ENCODE results near the gene MGAT2.
A peak's percentile ranks its signal among the peaks of the same experiment; 100 is the strongest.
"Not testable (repeated sequence)": the region's sequence is repeated elsewhere in the genome, so short reads cannot be mapped to it uniquely, and the experiment has no call there.

The MGAT2 gene

DNA sequence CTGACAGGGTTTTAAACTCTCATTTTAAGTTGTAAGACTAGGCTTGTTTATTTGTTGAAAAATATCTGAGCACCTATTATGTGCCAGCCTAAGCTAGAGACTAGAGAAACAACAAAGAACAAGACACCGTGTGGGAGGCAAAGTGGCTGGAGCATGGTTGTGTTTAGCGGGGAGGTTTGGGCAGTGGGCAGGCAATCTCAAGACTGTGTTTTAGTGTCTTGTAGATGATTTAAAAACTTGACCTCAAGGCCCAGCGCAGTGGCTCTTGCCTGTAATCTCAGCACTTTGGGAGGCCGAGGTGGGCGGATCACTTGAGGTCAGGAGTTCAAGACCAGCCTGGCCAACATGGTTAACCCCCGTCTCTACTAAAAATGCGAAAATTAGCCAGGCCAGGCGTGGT, 7.9 kb upstream of the MGAT2 start:
- no peak for DNase-seq

DNA sequence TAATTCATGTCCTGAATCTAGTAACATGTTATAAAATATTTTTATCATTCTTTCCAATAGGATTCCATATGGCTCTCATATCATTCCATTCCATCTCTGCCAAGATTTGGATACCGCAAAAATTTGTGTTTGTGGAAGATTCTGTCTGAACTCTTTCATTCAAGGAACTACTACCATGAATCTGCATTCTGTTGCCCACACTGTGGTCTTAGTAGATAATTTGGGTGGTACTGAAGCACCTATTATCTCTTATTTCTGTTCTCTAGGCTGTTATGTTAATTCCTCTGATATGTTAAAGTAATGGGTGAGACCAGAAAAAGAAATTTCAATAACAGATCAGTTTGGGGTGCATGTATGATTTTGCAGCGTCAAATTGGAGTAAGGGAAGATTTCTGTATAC, 6.4 kb upstream of the MGAT2 start:
- no peak for DNase-seq

GRCh38 chr14:49615776-49616175, 4.8 kb upstream of the MGAT2 start:
- DNase-seq, result no peak

DNA sequence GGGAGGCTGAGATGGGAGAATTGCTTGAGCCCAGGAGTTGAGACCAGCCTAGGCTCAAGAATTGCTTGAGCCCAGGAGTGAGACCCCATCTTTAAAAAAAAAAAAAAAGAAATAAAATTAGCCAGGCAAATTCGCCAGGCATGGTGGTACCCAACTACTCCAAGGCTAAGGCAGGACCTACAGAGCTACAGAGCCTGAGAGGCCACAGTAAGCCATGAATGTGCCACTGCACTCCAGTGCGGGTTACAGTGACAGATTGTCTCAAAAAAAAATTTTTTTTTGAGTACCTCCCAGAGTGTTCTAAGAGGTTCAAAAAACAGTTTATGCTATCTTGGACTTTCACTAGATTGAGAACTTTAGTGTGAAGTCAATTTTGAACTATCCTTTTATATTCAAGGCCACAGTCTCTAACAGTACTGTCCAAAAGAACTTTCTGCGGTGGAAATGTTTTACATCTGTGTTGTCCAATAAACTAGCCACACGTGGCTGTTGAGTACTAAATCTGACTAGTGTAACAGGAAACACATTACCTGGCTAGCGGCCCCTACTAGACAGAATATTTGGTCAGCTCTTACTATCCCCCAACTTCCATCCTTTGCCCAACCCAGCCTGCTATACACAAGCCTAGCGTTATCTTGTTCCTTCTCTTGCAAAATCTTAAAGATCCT, 2.6 kb upstream of the MGAT2 start:
- no peak for DNase-seq

- DNase-seq, result not testable (repeated sequence)
Observed at GRCh38 chr14:49619273-49619672, 1.3 kb upstream of the MGAT2 start.

DNA sequence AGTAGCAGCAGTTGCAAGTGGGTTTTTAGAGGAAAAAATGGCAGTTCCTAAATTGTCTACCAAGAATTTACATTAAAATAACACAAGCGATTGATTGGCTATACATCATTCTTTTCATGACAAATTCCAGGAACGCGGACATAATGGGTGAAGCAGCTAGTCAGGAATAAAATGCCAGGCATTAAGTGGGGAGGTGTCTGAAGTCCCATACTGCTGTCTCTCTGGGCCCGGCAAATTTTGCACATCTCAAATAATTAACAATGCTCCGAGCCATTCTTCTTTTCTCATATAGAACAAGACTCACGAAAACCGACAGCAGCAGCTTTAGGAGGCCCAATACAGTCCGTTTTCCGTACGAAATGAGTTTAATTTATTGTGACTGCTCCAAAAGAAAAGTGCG, 869 bp upstream of the MGAT2 start:
- no peak for DNase-seq

DNA sequence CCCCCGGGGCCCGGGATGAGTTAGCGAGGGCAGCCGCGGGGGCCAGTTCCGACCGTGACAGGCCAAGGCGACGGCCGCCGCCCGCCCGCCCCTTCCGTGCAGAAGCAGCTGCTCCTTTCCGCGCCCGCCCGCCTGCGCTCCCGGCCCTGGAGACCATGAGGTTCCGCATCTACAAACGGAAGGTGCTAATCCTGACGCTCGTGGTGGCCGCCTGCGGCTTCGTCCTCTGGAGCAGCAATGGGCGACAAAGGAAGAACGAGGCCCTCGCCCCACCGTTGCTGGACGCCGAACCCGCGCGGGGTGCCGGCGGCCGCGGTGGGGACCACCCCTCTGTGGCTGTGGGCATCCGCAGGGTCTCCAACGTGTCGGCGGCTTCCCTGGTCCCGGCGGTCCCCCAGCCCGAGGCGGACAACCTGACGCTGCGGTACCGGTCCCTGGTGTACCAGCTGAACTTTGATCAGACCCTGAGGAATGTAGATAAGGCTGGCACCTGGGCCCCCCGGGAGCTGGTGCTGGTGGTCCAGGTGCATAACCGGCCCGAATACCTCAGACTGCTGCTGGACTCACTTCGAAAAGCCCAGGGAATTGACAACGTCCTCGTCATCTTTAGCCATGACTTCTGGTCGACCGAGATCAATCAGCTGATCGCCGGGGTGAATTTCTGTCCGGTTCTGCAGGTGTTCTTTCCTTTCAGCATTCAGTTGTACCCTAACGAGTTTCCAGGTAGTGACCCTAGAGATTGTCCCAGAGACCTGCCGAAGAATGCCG, 699 bp downstream of the MGAT2 start:
- DNase-seq, result peak; percentile 65 to 74

DNA sequence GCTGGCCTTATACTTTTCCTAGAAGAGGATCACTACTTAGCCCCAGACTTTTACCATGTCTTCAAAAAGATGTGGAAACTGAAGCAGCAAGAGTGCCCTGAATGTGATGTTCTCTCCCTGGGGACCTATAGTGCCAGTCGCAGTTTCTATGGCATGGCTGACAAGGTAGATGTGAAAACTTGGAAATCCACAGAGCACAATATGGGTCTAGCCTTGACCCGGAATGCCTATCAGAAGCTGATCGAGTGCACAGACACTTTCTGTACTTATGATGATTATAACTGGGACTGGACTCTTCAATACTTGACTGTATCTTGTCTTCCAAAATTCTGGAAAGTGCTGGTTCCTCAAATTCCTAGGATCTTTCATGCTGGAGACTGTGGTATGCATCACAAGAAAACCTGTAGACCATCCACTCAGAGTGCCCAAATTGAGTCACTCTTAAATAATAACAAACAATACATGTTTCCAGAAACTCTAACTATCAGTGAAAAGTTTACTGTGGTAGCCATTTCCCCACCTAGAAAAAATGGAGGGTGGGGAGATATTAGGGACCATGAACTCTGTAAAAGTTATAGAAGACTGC, 1.5 kb downstream of the MGAT2 start:
- no peak for DNase-seq

DNA sequence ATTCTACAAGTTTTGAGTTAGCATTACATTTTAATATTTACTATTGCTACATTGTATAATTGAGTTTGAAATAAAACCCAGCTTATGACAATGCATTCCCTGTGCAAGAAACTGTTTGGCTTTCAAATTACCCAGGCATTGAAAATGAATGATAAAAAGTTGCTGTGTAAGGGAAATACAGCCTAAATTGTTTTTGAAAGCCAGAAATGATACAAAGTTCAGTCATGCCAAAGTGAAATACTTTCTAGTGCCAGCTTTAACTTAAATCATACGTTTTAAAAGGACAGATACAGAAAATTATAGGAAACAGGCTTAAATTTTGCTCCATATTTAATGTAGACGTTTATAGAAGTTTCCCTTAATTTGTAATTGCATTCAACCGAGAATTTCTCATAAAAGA, 2.8 kb downstream of the MGAT2 start:
- DNase-seq, result no peak

DNA sequence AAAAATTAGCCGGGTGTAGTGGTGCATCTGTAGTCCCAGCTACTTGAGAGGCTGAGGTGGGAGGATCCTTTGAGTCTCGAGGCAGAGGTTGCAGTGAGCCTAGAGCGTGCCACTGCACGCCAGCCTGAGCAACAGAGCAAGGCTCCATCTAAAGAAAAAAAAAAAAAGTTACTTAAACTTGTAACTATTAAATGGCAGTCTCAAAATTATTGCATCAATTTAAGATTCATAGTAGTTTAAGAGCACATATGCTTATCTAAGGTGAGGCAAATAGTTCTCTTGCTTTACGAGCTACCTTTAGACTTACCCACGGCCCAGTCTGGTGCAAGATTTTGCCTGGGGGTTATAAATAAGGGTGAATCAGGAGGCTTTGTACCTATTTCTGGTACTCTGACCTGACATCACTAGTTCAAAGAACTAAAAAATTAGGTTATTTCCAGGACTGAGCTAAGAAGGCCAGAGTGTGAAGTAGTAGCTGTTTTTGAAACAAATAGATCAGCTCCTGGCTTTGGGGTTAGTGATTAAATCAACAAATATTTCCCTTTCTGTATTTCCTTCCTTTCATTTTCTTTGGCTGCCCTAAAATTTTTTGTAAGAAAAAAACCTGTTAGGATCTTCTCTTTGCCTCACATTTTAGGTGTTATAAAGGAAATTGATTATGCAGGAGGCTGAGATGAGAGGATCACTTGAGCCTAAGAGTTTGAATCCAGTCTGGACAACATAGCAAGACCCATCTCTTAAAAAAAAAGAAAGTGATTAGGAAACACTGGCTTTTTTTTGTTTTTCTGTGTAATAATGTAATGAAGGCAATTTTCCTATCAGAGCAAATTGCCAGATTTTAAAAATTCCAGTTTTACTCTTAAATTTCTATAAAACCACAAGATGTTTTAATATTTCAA, 3.6 kb downstream of the MGAT2 start:
- DNase-seq, result peak in 1 of 2 donors; percentile 68

- peak; percentile 94 to 95 for DNase-seq
Observed at GRCh38 chr14:49633640-49634546, 13.3 kb downstream of the MGAT2 start.

DNA sequence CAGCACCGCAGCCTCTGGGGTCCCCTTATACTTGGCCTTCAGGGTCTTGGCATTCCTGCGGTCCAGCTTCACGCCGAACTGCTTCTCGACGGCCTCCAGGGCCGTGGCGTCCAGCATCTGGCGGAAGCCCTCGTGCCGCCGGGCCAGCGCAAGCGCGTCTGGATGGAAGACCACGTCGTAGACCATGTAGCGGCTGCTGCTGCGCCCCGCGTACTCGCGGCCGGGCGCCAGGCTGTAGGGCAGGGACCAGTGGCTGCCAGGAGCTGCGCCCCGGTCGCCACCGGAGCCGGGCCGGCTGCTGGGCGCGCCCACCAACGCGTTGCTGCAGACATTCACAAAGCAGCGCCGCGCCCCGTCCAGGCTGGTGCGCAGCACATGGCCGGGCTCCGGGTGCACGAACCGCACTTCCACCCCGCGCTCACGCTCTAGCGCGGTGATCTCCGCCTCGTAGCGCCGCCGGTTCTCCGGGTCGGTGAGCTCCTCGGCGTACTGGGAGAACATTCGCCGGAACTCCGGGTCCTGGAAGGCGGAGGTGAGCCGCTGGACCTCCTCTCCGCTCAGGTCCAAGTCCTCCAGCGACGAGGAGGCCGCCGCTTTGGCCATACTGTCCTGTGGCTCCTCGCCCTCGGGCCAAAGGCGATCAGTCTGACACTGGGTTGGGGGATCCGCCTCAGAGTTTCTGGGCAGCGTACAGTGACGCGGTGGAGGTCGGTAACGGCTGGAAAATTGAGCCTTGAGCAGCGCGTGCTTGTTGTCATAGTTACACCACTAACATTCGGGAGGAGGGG, 14.1 kb downstream of the MGAT2 start, which contains the start of gene DNAAF2:
DNAAF2 (minus strand) TSS at position 698 of the 788 bp plus-strand sequence; CDS start at position 603, 95 bp downstream.
- DNase-seq, result peak; percentile 74 to 78

- DNase-seq, result no peak
Observed at GRCh38 chr14:49636866-49637265, 16.3 kb downstream of the MGAT2 start.

- no peak for DNase-seq
Observed at GRCh38 chr14:49637534-49638078, 17.0 kb downstream of the MGAT2 start.

- no peak for DNase-seq
Observed at GRCh38 chr14:49640540-49641417, 20.2 kb downstream of the MGAT2 start.

DNA sequence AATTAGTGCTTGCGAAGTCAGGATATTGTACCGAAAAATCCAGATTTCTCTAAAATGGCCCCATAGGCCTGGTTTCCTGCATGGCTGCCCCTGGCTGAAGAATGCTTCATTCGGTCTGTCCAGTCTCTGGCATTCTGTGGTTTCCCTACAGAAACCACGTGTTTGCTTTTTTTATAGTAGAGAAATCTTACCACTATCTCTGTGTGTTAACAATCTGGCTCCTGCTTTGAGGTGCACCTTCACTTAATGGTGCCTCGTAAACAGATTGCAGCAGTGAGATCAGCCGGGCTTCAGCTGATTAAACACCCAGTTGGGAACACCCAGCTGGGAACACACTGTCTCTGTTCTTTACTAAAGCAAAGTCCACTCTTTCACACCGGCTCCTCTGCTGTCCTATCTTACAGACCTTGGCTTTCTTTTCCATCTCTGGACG, 21.1 kb downstream of the MGAT2 start:
- DNase-seq, result no peak

DNA sequence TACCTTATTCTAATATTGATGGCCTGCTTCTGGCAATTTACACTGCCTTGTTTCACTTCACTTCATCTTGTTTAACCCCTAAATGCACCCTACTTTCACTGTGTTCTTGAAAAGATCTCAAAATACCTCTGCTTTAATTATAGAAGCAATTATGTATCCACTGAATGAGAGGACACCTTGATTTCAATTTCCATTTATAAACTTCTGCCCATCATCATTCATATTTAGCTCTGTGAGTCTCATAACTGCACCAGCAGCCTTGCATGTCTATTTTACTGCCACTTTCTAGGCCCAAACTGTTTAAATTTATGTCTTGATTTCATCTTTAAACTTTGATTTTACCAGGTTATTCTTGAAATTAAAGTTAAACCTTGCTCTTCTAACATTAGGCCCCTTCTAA, 21.6 kb downstream of the MGAT2 start:
- no peak for DNase-seq

DNA sequence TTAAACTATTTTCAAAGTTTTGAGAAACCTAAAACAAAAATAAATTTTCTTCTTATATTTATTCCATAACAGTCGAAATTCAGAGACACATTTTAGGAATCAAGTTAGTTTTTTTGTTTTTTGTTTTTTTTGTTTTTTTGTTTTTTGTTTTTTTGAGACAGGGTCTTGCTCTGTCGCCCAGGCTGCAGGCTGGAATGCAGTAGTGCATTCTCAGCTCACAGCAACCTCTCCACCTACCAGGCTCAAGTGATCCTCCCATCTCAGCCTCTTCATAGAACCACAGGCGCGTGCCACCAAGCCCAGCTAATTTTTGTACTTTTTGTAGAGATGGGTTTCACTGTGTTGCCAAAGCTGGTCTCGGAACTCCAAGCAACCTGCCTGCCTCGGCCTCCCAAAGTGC, 32.9 kb downstream of the MGAT2 start:
- DNase-seq, result no peak

- DNase-seq, result no peak
Observed at GRCh38 chr14:49654511-49654910, 33.9 kb downstream of the MGAT2 start.

GRCh38 chr14:49657500-49657899, 36.9 kb downstream of the MGAT2 start:
- not testable (repeated sequence) for DNase-seq

Data from CD4-positive, alpha-beta T cell treated with Interleukin-1 beta for 1 hour (primary cell).